Measurements from ENCODE around the gene LDLRAD3. TPM values are rescaled to one million over a fixed set of nuclear protein-coding genes. Genes with fewer than 3 reads are reported as not detected.
A peak's percentile ranks its signal among the peaks of the same experiment; 100 is the strongest.

Gene LDLRAD3
- total RNA-seq, 1 donor from 2014 or later, result 7.7 TPM

GRCh38 chr11:36249246-36249645, 305.4 kb downstream of the LDLRAD3 start:
- TF ChIP-seq, protein P1, sequence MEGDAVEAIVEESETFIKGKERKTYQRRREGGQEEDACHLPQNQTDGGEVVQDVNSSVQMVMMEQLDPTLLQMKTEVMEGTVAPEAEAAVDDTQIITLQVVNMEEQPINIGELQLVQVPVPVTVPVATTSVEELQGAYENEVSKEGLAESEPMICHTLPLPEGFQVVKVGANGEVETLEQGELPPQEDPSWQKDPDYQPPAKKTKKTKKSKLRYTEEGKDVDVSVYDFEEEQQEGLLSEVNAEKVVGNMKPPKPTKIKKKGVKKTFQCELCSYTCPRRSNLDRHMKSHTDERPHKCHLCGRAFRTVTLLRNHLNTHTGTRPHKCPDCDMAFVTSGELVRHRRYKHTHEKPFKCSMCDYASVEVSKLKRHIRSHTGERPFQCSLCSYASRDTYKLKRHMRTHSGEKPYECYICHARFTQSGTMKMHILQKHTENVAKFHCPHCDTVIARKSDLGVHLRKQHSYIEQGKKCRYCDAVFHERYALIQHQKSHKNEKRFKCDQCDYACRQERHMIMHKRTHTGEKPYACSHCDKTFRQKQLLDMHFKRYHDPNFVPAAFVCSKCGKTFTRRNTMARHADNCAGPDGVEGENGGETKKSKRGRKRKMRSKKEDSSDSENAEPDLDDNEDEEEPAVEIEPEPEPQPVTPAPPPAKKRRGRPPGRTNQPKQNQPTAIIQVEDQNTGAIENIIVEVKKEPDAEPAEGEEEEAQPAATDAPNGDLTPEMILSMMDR (IDR thresholded peaks at IDR 0.05), result no peak
- peak; percentile 26 to 45 for ATAC-seq
- intact Hi-C loops (cut with DNase I), result no loop called here

GRCh38 chr11:36251823-36252222, 308.0 kb downstream of the LDLRAD3 start:
- peaks cover 4% of the 10 kb centered on the region for H3K9me3 ChIP-seq
- DNase-seq (no peak), ATAC-seq (no peak)
- H3K36me3 ChIP-seq, result no peaks in the 10 kb centered on the region
- TF ChIP-seq, protein P1 (IDR thresholded peaks at IDR 0.05), result no peak
- no peak overlapping the region for H3K4me3 ChIP-seq
- intact Hi-C loops (cut with DNase I), result no loop called here
- no peak overlapping the region for H3K27ac ChIP-seq
- H3K27me3 ChIP-seq (ENCODE audit: low read depth), result no peaks in the 10 kb centered on the region
- H3K4me1 ChIP-seq, result no peaks in the 10 kb centered on the region

More at GRCh38 chr11:36249246-36249645, 305.4 kb downstream of the LDLRAD3 start:
- H3K36me3 ChIP-seq, result no peaks in the 10 kb centered on the region
- no peaks in the 10 kb centered on the region for H3K4me1 ChIP-seq
- no peak for DNase-seq
- H3K9me3 ChIP-seq, result no peaks in the 10 kb centered on the region
- H3K27me3 ChIP-seq (ENCODE audit: low read depth), result no peaks in the 10 kb centered on the region
- no peak overlapping the region for H3K4me3 ChIP-seq
- no peak overlapping the region for H3K27ac ChIP-seq

DNA sequence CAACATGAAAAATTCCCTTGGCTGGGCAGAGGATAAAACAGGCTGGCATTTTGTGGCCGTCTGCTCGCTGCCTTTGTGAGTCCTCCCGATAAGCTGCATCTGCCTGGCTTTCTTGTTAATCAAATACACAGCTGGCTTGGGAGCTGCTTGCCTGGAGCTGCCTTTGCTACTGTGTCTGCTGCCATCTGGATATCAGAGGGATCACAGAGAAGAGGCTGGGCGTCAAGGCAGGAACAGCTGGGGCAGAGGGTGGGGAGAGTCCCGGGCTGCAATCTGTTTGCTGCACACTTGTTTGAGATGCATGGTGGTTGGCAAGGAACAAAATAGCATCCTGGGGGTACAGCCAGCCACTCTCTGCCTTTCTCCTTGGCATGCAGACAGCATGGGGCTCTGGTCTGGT, 309.4 kb downstream of the LDLRAD3 start:
- ATAC-seq, result peak; percentile 18 to 46
- no peak overlapping the region for H3K4me3 ChIP-seq
- peaks cover 4% of the 10 kb centered on the region for H3K9me3 ChIP-seq
- no peaks in the 10 kb centered on the region for H3K36me3 ChIP-seq
- intact Hi-C loops (cut with DNase I), result no loop called here
- TF ChIP-seq, protein P1 (IDR thresholded peaks at IDR 0.05), result no peak
- H3K27ac ChIP-seq, result no peak overlapping the region
- H3K4me1 ChIP-seq, result no peaks in the 10 kb centered on the region
- H3K27me3 ChIP-seq (ENCODE audit: low read depth), result no peaks in the 10 kb centered on the region
- DNase-seq, result no peak

- no peaks in the 10 kb centered on the region for H3K4me1 ChIP-seq
- no peak for DNase-seq
- no peaks in the 10 kb centered on the region for H3K27me3 ChIP-seq (ENCODE audit: low read depth)
- no peak overlapping the region for H3K4me3 ChIP-seq
- peaks cover 4% of the 10 kb centered on the region for H3K9me3 ChIP-seq
- TF ChIP-seq, protein P1 (IDR thresholded peaks at IDR 0.05), result no peak
- intact Hi-C loops (cut with DNase I), result loop anchor here (5.0 kb wide), 1 partner anchor 637 kb away; the partner anchor contains the start of gene FJX1
- H3K36me3 ChIP-seq, result no peaks in the 10 kb centered on the region
- no peak overlapping the region for H3K27ac ChIP-seq
- ATAC-seq, result no peak
Measured at GRCh38 chr11:36254713-36255112, 310.9 kb downstream of the LDLRAD3 start.

DNA sequence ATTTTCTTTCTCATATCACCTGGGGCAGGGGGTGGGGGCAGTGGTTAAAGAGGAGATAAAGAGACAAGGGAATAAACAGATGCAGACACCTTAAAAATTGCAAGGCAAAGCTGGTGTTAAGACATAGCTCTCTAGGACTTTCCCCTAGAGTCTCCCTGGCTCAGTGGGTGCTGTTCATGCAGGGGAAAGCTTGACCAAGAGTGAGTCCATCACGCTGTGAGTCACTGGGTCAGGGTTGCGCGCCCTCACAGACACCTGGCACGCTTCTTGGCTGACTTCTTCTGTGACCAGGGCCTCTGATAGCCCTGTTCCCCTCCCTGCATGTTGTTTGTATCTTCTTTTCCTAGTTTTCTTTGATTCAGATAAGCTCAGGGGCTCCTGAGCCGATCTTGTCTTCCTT, 313.5 kb downstream of the LDLRAD3 start:
- TF ChIP-seq, protein P1 (IDR thresholded peaks at IDR 0.05), result no peak
- DNase-seq, result no peak
- H3K4me1 ChIP-seq, result no peaks in the 10 kb centered on the region
- H3K9me3 ChIP-seq, result peaks cover 4% of the 10 kb centered on the region
- H3K27ac ChIP-seq, result no peak overlapping the region
- H3K27me3 ChIP-seq (ENCODE audit: low read depth), result peaks cover 4% of the 10 kb centered on the region
- ATAC-seq, result no peak
- H3K36me3 ChIP-seq, result no peaks in the 10 kb centered on the region
- intact Hi-C loops (cut with DNase I), result loop anchor here (5.0 kb wide), 1 partner anchor 640 kb away; the partner anchor contains the start of gene FJX1
- H3K4me3 ChIP-seq, result no peak overlapping the region

All from lower lobe of right lung (tissue), 2 donors.